Measurements from ENCODE around the gene TFEB.

The TFEB gene

DNA sequence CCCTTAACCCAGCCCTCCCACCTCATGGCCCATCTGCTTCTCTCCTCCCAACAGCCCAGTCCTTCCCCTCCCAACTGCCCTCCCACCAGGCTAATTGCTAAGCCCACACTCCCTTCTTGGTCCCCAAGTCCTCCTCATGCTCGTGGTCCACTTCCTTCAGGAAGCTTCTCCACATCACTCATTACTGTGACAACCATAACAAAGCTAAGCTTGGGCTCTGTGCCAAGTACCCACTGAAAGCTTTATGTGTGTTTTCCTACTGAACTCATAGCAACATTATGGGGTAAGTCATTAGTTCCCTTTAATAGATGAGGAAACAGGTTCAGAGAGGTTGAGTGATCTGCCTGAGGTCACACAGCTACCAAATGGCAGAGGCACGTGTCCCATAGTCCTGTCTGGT, 28.1 kb upstream of the TFEB start:
- DNase-seq = no peak

DNA sequence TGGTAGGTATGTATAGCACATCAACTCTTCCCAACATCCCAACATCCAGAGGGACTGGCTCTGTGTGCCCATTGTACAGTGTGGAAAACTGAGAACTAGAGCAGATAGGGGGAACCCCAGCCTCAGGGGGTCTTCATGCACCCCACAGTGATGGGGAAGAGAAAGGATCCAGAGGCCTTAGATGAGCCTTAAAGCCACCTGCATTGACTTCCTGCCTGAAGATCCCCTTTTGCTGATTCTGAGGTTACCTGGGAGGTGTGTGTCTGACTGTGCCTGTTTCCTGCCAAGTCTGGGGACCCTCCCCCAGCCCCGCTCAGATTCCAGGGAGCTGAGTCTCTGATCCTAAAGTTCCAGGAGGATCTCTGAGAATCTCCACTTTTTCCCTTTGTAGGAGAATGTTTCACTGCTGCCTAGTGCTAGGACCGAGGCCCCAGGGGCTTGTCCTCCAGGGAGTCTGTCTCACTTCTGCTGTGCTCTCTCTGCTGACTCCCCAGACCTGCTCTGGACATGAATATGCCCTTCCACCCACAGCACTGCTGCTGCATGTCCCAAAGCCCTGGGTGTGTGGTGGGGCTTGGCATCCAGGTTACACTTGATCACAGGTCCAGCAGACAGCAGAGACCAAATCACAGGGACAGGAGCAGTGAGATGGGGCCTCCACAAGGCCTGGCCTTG, 24.6 kb upstream of the TFEB start:
- no peak for DNase-seq

DNA sequence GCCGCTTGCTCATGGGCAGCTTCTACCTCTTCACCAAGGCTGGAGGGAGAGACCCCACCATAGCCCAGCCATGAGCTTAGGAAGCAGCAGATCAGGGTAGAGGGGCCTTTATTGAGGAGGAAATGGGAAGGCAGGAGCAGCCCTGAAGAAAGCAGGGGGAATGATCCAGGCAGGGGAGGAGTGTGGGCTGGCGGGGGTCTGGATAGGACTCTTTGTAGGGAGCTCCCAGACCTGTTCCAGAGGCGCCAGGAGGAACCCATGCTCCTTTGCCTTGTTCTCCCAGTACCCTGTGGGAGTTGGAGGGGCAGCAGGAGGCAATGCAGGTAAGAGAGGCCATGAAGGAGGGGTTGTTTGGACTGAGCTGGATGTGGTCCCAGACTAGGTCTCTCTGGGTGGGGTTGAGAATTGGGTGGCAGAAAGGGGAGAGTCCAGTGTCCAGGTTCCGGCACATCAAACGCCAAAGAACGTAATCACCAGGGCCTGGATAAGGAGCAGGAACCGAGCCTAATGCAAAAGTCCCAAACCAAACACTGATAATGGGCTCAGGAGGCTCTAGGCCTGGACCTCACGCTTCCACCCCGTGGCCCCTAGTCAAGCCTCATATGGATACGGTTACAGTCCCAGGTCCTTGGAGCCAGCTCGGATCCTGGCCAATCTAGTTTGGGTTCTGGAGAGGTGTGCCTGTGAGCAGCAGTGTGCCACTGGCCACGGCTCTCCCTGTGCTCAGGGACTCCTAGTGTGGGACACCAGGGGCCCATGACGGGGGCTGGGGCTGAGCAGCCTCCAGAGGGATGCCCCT, 23.9 kb upstream of the TFEB start:
- DNase-seq = no peak

DNA sequence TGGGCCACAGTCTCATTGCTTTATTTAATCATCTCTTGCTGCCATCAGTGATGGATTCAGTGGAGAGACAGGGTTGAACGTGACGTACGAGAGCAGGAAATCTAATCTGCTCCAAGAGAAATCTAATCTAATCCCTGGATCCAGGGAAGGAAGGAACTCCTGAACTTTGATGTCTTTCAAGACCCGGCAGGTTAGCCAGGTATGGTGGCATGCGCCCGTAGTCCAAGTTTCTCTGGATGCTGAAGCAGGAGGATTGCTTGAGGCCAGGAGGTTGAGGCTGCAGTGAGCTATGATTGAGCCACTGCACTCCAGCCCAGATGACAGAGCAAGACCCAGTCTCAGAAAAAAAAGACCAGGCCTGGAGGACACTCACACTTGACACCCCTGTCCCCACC, 23.2 kb upstream of the TFEB start:
- DNase-seq = no peak

DNA sequence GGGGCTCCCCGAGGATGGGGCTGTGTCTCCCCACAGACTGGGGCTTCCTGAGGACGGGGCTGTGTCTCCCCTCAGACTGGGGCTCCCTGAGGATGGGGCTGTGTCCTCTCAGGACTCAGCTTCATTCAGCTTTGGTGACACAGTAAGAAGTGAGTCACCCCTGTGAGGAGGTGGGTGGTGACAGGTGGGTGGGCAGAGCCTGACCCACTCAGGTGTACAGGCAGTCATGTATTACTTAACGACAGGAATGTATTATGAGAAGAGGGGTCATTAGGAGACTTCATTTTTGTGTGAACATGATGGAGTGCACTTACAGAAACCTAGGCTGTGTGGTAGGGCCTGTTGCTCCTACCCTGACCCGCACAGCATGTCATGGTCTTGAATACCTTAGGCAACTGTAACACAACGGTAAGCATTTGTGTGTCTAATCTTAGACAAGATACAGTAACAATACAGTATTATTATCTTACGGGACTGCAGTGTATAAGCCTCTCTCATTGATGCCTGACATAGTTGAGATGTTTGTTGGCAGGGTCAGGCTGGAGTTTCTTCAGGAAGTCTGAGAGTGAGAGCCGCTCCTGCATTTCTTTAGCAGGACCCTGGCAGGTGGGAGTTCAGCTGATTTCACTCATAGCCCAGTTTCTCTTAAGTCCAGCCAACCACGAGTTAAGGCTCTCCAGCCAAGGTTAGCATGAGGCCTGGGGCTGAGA, 22.7 kb upstream of the TFEB start:
- DNase-seq = no peak

DNA sequence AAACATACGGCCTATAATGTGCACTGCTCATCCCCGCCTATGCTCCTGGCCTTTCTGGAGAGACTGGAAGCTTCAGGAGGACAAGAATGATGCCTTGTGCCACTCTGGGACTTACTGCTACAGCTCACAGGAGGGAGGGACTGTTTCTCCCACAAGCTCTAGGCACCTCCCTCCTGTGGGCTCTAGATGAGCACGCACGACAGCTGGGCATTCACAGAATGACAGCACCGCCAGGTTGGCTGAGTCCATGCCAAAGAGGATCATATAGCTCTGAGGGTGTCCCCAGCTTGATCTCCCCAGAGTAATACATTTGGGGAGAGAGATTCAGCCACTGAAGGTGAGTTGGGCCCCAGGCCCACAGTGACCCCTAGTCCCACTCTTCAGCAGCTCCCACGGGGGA, 21.9 kb upstream of the TFEB start:
- no peak for DNase-seq

DNA sequence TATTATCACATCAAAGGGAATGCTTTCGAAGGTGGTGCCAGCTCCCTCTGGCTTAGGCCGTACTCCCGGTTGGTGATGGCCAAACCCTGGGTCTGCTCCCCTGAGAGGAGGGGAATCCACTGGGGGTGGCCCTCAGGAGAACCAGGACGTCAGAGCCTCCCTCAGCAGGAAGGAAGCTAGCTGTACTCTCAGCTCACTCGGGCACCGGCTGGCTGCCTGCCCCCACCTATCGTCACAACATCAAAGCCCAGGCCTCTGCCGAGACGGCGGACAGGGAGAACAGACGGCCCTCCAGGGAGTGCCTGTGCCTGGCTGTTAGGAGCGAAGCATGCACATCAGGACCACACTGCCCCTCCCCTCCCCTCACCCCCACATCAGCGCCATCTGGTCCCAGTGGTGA, 20.9 kb upstream of the TFEB start:
- no peak for DNase-seq

DNA sequence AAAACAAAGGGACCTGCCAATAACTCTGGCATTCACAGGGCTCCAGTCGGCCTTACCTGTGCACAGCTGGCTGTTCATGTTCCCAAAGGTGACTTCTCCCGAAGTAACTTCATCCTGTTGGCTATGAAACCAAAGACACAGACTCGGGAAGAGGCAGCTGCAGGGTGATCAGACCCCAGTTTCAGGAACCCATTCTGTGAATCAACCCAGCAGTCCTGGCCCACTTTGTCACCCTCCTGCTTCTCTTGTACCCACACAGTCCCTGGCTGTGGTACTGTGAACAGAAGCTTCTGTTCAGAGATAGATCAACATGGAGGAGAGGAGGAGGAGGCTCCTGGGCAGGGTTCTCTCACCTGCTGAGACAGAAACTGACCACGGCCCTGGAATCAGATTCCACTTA, 20.5 kb upstream of the TFEB start:
- DNase-seq = no peak

DNA sequence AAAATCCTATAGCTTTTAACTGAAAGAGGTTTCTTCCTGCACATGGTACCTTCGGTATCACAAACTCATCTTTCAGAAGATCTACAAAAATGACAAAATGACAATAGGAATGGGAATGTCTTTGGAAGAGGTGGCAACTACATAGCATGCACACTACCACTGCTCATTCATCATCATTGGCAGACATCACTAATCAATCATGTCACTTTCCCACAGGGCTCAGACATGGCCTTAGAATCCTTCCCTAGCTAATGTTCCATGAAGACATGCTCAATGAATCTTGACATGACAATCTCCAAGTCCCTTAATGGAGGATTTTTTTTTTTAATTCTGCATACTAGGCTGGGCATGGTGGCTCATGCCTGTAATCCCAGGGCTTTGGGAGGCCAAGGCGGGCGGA, 15.0 kb upstream of the TFEB start:
- no peak for DNase-seq

DNA sequence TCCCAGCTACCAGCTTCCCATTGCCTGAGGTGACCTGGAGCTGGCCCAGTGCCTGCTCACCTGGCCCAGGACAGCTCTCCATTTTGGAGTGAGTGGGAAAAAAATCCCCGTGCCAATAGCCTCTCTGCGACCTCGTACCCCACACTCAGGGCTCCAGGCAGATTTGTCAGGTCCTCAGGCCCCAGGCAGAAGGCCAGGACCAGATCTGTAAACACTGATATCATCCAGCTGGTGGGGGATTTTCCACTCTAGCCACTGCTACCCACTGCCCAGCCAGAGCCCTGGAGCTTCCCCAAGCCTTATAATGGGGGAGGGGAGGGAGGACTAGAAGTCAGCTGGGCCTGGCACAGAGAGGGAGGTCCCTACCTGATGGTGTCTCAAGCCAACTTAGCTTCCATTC, 13.1 kb upstream of the TFEB start:
- DNase-seq = no peak

DNA sequence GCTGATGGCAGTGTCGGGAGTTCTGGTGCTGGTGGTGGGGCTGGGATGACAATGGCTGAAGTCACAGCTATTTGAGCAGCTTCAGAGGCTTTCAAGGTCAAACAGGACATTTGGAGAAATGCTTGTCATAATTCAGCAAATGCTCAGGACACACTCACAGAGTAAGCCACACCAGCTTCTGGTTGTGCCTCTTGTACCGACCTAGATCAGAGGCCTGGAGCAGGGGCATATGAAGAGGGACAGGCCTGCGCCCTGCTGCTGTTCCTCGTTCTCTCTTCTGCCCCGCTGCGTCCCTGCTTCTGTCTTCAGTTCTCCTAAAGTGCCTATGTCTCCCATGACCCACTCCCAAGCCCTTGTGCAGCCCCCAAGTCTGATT, 12.7 kb upstream of the TFEB start:
- DNase-seq = no peak

DNA sequence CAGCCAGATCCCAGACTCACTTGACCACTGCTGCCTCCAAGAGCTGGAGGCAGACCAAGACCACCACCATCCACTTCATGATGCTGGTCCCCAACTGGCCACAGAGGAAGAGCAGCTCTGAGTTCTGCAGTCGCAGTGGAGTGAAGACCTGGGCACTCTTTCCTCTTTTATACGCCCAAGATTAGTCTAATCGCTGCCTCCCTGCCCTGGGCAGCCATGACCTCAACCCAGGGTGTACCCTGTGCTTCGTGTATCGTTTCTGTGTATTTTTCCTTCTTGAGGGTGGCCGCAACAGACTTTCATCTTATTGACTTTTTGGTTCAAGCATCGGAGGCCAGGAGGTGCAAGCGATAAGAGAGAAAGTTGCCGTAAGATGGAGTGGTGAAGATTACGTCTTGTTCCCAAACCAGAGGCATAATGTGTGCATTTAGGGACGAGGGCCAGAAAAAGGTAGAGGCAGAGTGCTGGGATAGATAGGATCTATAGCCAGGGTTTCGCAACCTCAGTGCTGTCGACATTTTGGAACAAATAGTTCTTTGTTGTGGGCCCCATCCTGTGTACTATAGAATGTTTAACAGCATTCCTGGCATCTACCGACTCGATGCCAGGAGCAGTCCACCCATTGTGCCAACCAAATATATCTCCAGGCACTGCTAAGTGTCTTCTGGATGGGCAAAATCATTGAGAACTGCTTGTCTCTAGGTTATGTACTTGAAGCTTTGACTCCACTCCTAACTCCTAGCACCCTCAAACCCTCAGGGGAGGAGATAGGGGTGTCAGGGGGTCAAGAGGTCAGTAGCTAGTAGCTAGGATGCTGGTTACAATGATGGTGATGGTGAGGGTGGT, 12.1 kb upstream of the TFEB start, which contains the start of gene PGC:
PGC (minus strand) TSS at position 142 of the 846 bp plus-strand sequence; CDS start at position 79, 63 bp downstream.
- no peak for DNase-seq

DNA sequence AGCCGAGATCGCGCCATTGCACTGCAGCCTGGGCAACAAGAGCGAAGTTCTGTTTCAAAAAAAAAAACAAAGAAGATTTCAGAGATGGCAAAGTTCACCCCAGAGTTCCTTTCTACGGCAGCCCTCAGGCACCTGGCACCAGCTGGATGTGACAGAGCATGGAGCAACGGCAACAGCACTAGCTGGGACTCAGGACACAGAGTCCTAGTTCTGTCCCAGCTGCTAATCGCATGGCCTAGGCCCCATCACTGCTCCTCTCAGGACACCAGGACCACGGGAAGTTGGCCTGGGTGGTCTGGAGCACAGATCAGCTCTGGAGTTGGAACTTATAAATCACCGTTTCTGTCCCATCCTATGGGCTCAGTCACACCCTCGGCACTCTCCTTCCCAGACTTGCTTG, 10.7 kb upstream of the TFEB start:
- no peak for DNase-seq

DNA sequence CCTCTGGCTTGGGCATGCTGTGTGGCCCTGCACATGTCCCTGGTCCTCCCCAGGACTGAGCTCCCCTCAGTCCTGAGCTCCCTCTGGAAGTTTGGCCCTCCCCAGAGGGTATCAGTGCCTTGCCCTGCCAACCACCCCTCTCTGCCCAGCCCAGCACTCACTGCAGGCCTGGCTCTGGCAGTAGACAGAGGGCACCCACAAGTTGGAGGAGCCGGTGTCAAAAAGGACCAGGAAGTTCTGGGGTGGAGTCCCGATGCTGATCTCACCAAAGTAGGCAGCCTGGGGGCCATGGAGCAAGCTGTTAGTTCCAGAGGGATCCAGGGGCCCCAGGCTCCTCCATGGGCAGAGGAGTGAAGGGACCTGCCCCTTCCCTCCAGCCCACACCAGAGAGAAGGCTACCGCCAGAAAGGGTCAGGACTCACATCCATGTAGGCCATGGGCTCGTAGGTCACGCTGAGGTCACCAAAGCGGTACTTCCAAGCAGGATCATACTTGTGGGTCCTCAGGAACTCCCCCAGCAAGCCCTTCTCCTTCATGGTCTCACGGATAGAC, 8.9 kb upstream of the TFEB start:
- no peak for DNase-seq

DNA sequence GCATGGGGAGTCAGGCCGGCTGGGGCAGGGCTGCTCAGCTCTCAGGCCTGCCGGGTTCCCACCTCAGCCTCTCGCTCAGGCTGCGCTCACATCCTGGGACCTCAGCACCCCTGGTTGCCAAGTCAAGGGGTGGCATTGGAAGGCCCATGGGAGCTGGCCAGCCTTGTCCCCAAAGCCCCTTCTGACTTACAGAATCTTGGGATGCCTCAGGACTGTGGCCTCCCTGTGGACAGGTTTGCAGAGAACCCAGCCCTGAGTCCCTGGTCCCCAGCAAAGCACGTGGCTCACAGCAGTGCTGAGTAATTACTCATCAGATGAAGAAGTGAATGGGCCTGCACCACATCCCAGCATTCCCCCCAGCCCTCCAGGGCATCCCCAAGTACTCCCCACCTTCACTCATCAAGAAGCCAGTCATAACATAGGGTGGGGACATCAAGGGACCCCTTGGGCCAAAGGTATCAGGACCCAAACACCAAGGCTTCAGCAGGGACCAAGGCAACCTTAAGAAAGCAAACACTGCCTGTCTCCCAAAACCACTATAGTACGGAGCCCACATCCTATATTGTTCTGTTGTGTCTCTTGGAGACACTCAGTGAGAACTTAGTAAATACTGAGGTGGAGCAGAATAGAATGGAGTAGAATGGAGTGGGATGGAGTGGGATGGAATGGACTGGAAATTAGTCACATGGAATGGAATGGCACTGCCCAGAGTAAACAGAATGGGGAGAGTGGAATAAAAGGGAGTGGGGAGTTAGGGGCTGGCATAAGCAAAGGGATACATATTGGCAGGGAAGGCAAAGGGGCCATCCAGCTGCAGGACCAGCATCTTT, 8.2 kb upstream of the TFEB start:
- no peak for DNase-seq

DNA sequence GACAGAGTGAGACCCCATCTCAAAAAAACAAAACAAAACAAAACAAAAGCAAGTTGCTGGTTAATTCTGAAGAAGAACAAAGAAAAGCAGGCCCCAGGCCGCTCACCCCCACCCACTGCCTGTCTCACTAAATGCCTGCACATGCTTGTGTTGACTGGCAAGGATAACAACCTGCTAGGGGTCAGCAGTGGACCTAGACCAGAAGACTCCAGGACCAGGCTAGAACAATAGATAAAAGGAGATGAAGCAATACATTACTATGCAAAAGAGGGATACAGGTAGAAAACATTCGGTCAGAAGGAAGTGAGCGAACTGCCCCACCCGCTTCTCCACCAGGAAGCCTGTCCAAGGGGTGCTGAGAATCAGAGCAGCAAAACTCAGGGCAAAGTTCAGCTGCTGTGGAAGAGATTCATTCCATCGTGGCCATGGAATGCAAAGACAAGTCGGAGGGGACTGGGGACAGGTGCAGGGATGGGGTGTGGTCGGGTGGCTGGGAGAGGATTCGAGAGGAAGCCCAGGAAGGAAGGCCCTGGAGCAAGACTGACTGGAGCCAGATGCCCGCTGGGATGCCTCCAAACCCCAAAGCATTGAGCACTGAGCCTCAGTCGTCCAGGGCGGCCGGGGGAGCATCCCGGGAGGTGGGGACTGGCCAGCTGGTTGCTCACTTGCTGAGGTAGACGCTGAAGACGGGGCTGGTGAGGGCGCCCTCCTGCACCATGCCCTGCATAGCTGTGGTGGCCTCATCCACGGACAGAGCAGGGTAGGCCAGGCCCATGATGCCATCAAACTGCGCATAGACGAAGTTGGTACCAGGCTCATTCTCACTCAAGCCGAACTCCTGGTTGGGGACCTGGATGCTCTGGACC, 6.5 kb upstream of the TFEB start:
- DNase-seq = no peak

DNA sequence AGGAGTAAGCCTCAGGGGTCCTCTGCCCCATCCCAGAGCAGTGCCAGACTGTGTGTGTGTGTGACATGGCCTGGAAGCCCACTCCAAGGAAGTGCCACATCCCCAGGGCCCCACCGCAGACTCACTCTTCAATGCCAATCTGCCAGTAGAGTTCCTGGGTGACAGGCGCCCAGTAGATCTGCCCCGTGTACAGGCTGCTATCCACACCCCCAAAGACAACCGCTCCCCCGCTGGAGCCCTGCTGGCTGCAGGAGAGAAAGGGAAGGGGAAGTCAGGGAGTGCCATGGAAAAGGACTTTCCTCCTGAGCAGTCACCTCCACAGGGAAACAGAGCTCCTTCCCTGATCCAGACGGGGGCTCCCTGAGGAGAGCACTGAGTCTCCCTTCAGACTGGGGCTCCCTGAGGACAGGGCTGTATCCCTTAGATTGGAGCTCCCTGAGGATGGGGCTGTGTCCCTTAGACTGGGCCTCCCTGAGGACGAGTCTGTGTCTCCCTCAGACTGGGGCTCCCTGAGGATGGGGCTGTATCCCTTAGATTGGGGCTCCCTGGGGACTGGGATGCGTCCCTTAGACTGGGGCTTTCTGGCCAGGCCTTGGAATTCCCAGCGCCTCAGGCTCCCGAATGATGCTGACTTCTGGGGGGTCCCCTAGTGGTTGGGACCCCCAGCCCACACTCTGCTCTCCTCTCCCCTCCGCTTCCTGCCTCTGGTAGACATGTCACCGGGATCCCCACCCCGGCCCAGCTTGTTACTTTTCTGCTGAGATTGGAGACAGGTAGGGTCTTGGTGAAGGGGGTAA, 5.2 kb upstream of the TFEB start:
- no peak for DNase-seq

DNA sequence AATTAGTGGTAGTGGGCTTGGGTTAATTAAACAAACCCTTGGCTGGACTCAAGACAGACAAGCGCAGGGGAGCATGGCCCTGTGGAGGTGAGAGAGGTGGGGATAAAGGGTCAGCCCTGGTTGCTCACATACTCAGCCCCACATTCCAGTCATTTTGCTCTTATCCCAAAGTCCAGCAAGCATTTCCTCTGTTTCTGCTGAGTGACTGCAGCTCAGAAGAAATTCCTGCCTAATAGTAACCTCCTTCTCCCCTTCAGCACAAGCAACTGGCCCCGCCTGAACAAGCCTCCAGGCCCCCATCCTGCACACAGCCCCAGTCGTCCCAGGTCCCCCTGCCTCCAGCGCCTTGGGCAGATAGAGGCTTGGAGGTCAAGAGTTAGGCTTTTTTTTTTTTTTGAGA, 3.6 kb upstream of the TFEB start:
- no peak for DNase-seq

DNA sequence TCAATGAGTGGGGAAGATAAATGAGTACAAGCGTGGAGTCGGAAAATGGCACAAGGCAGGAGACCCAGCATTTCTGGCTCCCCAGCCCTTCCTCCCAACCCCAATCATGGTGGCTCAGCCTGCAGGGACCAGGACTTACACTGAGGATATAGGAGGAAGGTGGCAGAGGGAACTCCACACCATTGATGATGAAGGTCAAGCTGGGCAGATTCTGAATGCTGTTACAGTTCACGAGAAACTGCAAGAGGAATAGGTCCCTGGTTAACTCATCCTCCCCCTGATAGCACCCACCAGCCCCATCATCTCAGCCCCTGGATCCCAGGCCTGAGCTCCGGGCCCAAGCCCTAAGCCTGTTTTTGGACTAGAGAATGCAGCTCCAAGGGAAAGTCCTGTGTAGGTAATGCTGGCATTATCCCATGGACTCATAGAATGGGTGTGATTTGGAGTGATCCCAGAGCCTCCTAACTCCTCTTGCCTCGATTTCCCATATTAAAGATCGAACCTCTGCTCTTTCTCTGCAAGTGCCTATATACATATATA, 2.3 kb upstream of the TFEB start:
- DNase-seq = no peak

All from NCI-H1436 treated with DMSO at 0.1 percent for 48 hours (cell line).